Islet precursor cell (in vitro differentiated cells): ENCODE results near the gene NFKB1.
"Not testable (repeated sequence)": the region's sequence is repeated elsewhere in the genome, so short reads cannot be mapped to it uniquely, and the experiment has no call there.

ENCODE experiments used
- DNase-seq: peaks from one replicate; pipeline ENCODE4 v3.0.0-alpha.2; 2018

NFKB1 gene

DNA sequence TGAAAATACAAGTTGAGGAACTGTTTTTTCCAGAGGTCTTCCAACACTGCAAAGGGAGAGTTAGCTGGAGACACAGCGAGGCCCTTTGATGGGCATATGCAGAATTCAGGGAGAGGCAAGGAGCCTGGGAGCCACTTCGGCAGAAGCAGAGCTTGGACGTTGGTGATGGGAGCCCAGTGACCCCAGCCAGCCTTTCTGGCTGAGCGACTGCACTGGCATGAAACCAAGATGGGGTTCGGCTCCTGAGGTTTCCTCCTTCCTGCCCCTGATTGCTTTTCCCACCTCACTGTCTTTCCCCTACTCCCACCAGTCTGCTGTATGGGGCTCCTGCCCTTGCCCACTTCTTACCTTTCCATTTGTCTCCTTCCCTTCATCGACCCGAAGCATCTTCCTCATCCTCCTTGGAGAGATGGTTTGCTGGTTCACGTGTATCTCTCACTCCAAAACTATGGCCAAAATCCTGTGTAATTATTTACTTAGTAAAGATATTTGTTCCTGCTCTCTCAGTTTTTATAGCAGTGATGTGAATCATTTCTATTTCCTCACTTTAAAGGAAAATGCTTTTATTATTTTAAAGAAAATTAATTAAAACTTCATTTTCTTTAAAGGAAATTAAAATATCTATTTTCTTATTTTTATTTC lies 100.5 kb downstream of the NFKB1 start:
- DNase-seq = no peak

DNA sequence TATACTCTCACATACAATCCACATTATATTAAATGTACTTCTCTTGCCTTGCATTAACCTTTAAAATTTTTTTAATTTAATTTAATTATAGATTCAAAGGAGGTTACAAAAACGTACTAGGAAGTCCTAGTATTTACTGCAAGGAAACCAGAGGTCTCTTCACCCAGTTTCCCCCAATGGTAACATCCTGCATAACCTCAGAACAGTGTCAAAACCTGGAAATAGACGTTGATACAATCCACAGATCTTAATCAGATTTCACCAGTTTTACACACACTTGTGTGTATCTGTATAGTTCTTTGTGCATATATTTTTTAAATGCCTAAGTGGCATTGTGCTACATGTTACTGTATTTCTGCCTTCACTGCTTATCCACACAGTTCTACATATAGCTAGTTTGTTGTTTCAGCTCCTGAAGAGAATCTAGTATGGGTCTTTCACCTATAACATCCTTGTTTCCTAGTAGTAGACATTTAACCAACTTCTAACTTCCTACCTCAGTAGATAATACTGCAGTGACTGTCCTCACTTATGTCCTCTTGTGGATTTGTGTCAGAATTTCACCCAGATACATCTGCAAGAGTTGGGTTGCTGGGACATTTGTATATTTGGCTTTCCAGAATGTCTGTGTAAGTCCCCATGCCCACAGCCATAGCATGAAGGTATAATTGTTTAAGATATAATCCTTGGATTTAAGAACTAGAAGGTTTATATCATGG lies 103.2 kb downstream of the NFKB1 start:
- no peak for DNase-seq

GRCh38 chr4:102606261-102606660 lies 105.1 kb downstream of the NFKB1 start:
- DNase-seq = no peak

GRCh38 chr4:102606846-102607450 lies 105.8 kb downstream of the NFKB1 start:
- DNase-seq = no peak

DNA sequence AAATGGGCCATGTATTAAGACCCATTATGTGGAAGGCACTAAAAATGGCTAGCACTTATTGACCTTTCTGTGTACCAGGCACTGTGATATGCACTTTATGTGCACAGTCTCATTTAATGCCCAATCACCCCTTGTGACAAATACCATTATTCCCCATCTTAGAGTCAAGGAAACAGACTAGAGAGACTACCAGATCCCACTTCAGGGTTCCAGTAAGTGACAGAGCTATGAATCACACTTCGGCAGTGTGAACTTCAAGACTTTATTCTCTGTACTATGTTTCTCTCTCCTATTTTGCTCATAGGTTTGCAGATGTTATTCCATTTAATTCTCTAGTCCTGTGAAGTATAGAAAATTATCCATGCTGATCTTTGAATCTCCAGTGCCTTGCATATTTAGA lies 107.0 kb downstream of the NFKB1 start:
- DNase-seq = no peak

DNA sequence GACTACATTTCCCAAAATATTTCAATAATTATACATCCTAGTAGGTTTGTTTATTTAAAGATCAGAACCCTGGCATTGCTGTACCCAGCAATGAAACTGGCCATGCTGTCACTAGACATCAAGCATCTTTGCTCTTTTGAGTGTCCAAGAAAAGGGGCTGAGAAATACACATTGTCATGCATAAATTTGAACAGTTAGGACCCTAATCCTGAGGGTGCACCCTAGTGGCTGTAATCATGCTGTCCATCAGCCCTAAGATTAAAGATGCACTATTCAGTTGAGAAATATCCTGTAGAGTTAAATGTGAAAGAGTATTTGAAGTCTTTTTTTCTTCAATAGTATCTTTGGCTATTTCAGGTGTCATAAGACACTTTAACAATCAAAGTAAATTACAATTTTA lies 108.8 kb downstream of the NFKB1 start:
- DNase-seq = no peak

DNA sequence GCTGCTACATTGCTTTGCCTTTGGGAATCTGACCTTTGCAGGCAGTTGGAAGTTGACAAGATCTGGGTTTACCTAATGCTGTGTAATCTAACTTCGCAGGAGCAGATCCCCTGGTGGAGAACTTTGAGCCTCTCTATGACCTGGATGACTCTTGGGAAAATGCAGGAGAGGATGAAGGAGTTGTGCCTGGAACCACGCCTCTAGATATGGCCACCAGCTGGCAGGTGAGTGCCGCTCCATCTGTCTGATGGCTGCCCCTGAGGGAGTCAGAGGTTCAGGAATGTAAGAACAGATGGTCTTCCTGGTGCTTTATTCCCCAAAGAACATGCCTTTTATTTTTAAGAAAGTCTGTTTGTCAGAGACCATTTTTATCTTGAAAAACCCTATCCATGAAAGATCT lies 109.3 kb downstream of the NFKB1 start:
- no peak for DNase-seq

- DNase-seq = no peak
Observed at GRCh38 chr4:102612210-102612609, 111.1 kb downstream of the NFKB1 start.

GRCh38 chr4:102612824-102613366 lies 111.7 kb downstream of the NFKB1 start:
- no peak for DNase-seq

DNA sequence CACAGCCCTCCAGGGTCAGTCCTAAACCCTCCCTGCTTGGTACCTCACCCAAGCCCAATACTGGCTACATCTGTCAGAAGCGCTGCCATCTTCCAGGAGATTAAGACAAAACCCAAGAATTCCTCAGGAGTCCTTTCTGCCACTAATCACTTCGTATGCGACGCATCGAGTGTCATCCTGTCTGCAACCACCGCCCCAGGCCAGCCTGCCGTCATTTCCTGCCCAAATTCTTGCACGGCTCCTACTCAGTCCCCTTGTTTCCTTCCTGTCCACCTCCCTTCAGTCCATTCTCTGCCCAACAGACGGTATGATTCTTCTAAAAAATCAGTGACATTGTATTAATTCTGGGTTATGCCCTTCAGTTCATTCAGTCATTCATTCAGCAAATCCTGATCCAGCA lies 113.6 kb downstream of the NFKB1 start:
- DNase-seq = peak; percentile 60

DNA sequence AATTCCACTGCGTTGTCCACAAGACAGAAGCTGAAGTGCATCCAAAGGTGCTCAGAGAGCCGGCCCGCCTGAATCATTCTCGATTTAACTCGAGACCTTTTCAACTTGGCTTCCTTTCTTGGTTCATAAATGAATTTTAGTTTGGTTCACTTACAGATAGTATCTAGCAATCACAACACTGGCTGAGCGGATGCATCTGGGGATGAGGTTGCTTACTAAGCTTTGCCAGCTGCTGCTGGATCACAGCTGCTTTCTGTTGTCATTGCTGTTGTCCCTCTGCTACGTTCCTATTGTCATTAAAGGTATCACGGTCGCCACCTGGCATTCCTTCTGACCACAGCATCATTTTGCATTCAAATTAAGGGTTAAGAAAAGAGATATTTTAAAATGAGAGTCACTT lies 115.5 kb downstream of the NFKB1 start:
- DNase-seq = no peak

- not testable (repeated sequence) for DNase-seq
Observed at GRCh38 chr4:102619021-102619420, 117.9 kb downstream of the NFKB1 start.

- not testable (repeated sequence) for DNase-seq
Observed at GRCh38 chr4:102619776-102620631, 118.8 kb downstream of the NFKB1 start.

DNA sequence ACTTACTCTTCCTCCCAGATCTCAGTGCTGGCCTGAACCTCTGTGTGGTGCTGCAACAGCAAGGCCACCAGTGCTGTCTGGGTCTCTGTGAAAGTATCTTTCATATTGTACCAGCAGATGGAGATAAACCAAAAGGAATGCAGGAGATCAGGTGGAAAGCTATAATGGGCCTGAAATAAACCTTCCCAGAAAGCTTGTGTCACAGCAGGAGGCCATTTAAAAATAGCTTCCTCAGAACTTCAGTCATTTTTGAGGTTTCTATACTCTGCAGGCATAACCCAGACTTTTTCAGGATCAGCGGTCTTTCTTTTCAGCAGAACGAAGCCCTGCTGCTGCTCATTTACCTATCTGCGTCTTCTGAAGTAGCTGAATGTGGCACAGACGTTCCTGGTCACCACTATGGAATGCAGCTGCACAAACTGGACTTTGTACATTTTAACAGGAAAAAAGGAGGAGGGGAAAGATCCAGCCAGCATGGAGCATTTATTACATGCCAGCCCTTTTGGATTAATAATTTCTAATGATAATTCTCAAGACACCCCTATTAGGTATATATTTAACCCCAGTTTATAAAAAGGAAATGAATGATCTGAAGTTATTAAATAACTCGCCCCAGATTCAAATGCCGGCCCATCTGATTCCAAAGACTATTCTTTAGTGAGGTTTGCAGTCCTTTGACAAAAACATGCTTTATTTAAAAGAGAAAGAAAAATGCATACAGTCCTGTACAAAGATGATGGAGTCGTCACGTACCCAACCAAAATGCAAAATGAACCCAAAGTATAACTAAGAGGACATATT lies 119.7 kb downstream of the NFKB1 start:
- peak; percentile 78 for DNase-seq

GRCh38 chr4:102623622-102624021 lies 122.5 kb downstream of the NFKB1 start:
- DNase-seq = peak; percentile 65

DNA sequence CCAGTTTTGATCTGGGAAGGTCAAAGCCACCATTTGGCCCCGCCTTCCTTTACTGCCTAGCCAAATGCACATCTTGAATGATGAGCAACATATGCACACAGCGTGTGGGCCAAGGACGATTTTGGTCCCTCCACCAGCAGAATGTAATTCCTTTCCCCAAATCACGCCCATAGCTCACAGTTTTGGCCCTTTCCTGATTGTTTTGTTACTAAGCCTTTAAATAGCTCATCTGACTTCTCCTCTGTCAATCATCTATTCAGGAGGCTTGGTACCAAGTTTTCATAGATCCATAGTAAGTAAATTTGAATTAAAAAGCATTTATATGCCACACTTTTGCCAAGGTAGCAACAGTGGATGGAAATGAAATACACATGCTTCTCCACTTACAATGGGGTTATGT lies 123.3 kb downstream of the NFKB1 start:
- DNase-seq = no peak

GRCh38 chr4:102625232-102625930 lies 124.2 kb downstream of the NFKB1 start:
- DNase-seq = peak; percentile 70

- DNase-seq = no peak
Observed at GRCh38 chr4:102627831-102628523, 126.8 kb downstream of the NFKB1 start.

GRCh38 chr4:102629673-102630072 lies 128.5 kb downstream of the NFKB1 start:
- DNase-seq = no peak

GRCh38 chr4:102631616-102632015 lies 130.5 kb downstream of the NFKB1 start:
- DNase-seq = no peak
